COR-L47 (cell line): Measurements from ENCODE around the gene GSE1.

ENCODE experiments used
- DNase-seq: peaks from one replicate; lab custom pipeline; 2025; lab: John Stamatoyannopoulos, UW

The GSE1 gene

DNA sequence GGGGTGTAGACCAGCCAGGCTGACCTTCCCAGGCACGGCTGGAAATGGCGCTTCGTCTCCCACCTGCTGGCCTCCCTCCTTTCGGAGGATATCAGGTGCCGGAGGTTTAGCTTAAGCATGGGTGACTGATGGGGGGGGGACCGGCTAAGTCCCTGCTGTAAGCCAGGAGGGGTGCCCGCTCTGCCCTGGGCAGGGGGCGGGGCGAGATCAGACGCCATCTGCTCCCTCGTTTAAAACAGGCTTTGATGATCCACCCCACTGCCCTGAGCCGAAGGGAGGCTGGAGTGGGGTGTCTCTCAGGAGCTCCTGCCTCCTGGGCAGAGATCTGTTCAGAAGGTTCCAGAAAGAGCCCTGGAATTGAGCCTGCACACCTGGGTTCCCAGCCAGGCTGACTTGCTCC is 111.8 kb downstream of the GSE1 start:
- no peak for DNase-seq
